ENCODE results near the gene PRTFDC1.
A peak's percentile ranks its signal among the peaks of the same experiment; 100 is the strongest.

Gene PRTFDC1

DNA sequence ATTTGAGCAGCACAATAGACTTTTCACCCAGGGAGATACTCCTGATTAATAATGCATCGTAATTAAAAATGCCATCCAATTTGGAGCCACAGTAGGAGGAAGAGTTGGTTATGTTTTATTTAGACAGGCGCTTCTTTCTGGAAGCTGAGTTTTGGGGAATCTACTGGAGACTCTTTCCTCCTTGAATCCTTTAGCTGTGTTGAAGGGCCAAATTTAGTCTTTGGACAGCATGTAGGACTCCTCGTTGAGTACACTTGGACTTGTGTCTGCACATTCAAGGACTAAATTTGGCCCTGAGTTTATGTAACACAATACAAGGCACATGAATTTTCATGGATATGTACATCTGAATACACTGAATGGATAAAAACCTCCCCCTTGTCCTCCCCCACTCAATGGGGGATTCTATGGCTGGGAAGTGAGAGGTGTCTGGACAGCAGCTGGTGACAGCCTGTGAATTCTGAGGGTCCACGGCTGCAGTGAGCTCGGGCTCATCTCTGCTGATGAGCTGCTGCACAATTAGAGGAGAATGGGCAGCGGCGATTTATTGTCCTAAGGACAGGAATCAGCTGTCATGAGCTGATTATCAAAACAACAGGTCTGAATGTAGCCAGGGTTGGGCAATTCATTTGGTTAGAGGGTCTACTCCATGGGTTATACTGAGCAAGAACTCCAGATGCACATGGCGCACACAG lies 95.2 kb downstream of the PRTFDC1 start:
- Histone ChIP-seq H3K27me3 (no peaks in the 10 kb centered on the region), H3K4me1 (peaks cover 0 to 4% (median 0%) of the 10 kb centered on the region in 10 experiments; a peak in 2 of 20 replicates), H3K4me3 (no peak overlapping the region), H3K27ac (no peak overlapping the region), H4K20me1 (no peaks in the 10 kb centered on the region), H3K36me3 (no peaks in the 10 kb centered on the region), H3K4me2 (no peak overlapping the region), H3K9ac (no peak overlapping the region), H3K9me3 (replicated peaks in 1 of 11) (0 out of 22 replicates have a peak, but pooled peaks cover 0 to under 1% (median 0%) of the 10 kb centered on the region in 11 experiments)
- TF ChIP-seq Cebpa-rat (IDR thresholded peaks at IDR 0.05) = no peak

DNA sequence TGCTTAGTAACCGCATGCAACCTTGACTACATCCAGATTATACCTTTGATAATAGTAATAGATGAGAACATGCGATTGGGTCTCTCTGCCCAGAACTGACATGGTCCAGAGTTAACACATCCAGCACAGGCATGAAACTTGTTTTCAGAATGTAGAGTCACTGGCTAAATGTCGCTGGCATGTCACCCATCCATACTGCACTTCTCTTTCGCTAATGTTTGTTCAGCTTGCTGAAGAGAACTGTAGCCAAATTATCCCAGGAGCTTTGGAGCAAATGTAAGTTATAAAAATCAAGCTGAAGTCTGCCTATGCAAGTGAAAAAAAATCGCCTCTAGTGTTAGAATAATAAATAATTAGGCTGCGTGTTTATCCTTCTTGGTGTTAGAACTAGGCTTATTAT lies 98.2 kb downstream of the PRTFDC1 start:
- no peak overlapping the region for H3K27ac ChIP-seq
- H3K36me3 ChIP-seq = no peaks in the 10 kb centered on the region
- no peaks in the 10 kb centered on the region for H4K20me1 ChIP-seq
- H3K27me3 ChIP-seq = no peaks in the 10 kb centered on the region
- H3K4me2 ChIP-seq = no peak overlapping the region
- peaks cover 0 to 11% (median 3%) of the 10 kb centered on the region in 10 experiments; a peak in 7 of 20 replicates for H3K4me1 ChIP-seq
- H3K9ac ChIP-seq = no peak overlapping the region
- H3K9me3 ChIP-seq (replicated peaks in 1 of 11) = no peaks in the 10 kb centered on the region
- H3K4me3 ChIP-seq = no peak overlapping the region
- TF ChIP-seq Cebpa-rat (IDR thresholded peaks at IDR 0.05) = no peak

GRCh38 chr10:24853661-24854060 lies 98.7 kb downstream of the PRTFDC1 start:
- Histone ChIP-seq H4K20me1 (no peaks in the 10 kb centered on the region), H3K4me1 (peaks cover 0 to 11% (median 3%) of the 10 kb centered on the region in 10 experiments; a peak in 7 of 20 replicates), H3K36me3 (no peaks in the 10 kb centered on the region), H3K27ac (no peak overlapping the region), H3K27me3 (no peaks in the 10 kb centered on the region), H3K9me3 (replicated peaks in 1 of 11) (no peaks in the 10 kb centered on the region), H3K9ac (no peak overlapping the region), H3K4me2 (no peak overlapping the region), H3K4me3 (no peak overlapping the region)
- no peak for TF ChIP-seq Cebpa-rat (IDR thresholded peaks at IDR 0.05)

GRCh38 chr10:24851629-24852028 lies 100.8 kb downstream of the PRTFDC1 start:
- TF ChIP-seq Cebpa-rat (IDR thresholded peaks at IDR 0.05) = no peak
- Histone ChIP-seq H3K27me3 (no peaks in the 10 kb centered on the region), H3K27ac (no peak overlapping the region), H3K9me3 (replicated peaks in 1 of 11) (no peaks in the 10 kb centered on the region), H3K4me2 (no peak overlapping the region), H3K36me3 (no peaks in the 10 kb centered on the region), H3K9ac (no peak overlapping the region), H4K20me1 (no peaks in the 10 kb centered on the region), H3K4me1 (peaks cover 0 to 17% (median 1%) of the 10 kb centered on the region in 10 experiments; a peak in 6 of 20 replicates), H3K4me3 (no peak overlapping the region)

DNA sequence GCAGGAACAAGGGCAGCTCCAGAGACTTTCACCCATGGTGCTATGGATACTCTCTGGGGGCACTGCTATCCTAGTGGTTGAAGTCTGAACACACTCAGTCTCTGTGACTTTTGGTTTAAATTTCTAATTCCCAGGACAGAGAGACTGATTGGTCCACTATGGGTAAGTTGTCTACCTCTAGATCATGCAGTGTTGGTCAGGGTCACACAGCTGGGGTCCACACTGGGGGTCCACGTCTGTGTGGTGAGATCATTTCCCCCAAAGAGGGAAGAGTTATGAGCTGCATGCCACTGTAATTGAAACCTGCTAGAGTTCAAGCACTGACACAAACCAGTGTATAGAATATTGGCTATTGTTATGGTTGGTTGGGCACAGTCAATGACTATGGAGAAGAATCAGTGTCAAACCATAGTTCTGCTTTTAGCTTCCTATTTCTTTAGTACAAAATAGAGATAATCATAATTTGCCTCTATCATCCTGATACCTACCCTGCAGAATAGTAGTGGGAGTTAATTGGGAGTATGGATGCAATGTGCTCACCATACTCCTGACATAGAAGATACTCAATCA lies 101.6 kb downstream of the PRTFDC1 start:
- Histone ChIP-seq H3K9me3 (replicated peaks in 1 of 11) (no peaks in the 10 kb centered on the region), H3K27me3 (no peaks in the 10 kb centered on the region), H4K20me1 (no peaks in the 10 kb centered on the region), H3K9ac (no peak overlapping the region), H3K4me1 (peaks cover 0 to 21% (median 1%) of the 10 kb centered on the region in 10 experiments; a peak in 6 of 20 replicates), H3K27ac (no peak overlapping the region), H3K36me3 (no peaks in the 10 kb centered on the region), H3K4me2 (peak overlapping the region in 3 of 11 experiments; percentile 19 to 55 (median 35); a peak in 2 of 22 replicates), H3K4me3 (no peak overlapping the region)
- TF ChIP-seq Cebpa-rat (IDR thresholded peaks at IDR 0.05) = no peak

- H3K4me1 ChIP-seq = peaks cover 0 to 21% (median 1%) of the 10 kb centered on the region in 10 experiments; a peak in 6 of 20 replicates
- H3K36me3 ChIP-seq = no peaks in the 10 kb centered on the region
- no peaks in the 10 kb centered on the region for H3K9me3 ChIP-seq (replicated peaks in 1 of 11)
- no peak overlapping the region for H3K4me3 ChIP-seq
- no peak overlapping the region for H3K4me2 ChIP-seq
- H4K20me1 ChIP-seq = no peaks in the 10 kb centered on the region
- no peaks in the 10 kb centered on the region for H3K27me3 ChIP-seq
- H3K27ac ChIP-seq = no peak overlapping the region
- TF ChIP-seq Cebpa-rat (IDR thresholded peaks at IDR 0.05) = no peak
- no peak overlapping the region for H3K9ac ChIP-seq
Observed at GRCh38 chr10:24849501-24850299, 102.7 kb downstream of the PRTFDC1 start.

DNA sequence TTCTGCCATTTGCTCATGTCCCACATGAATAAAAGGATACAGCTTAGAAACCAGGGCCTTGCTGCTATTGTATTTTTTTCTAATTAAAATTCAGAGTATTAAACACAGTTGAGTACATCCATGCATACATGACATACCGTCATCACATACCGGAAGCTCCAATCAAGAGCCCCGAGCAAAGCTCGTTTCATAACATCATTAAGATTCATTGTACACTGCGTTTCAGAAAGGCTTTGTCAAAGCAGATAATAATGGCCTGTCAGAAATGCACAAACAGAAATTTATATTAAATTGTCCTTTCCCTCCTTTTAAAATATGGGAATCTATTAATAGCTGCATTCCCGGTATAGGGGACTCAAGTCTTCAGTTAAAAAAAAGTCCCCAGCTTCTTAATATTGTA lies 103.4 kb downstream of the PRTFDC1 start:
- H3K27me3 ChIP-seq = no peaks in the 10 kb centered on the region
- H3K9ac ChIP-seq = no peak overlapping the region
- H3K4me1 ChIP-seq = peaks cover 0 to 21% (median 1%) of the 10 kb centered on the region in 10 experiments; a peak in 6 of 20 replicates
- no peaks in the 10 kb centered on the region for H3K36me3 ChIP-seq
- H3K4me3 ChIP-seq = no peak overlapping the region
- H3K4me2 ChIP-seq = no peak overlapping the region
- H4K20me1 ChIP-seq = no peaks in the 10 kb centered on the region
- no peak overlapping the region for H3K27ac ChIP-seq
- H3K9me3 ChIP-seq (replicated peaks in 1 of 11) = no peaks in the 10 kb centered on the region
- TF ChIP-seq Cebpa-rat (IDR thresholded peaks at IDR 0.05) = no peak

DNA sequence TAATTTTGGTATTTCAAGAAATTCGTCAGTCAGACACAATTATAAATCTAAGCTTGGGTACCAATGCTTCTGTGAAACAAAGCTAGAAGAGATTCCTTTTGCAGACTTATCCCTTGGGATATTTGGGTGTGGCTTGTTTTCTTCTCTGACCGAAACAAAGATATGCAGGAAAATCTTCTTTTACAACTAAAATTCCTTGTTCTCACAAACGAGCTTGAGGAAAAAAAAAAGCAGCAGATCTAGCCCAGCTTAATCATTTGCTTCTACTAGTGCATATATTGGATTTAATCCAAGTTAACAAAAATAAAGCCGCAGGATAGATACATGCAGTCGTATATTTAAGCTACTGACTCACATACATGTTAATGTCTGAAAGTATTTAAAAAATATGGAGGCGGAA lies 104.2 kb downstream of the PRTFDC1 start:
- Histone ChIP-seq H3K27ac (no peak overlapping the region), H3K4me2 (no peak overlapping the region), H4K20me1 (no peaks in the 10 kb centered on the region), H3K4me3 (no peak overlapping the region), H3K9me3 (replicated peaks in 1 of 11) (no peaks in the 10 kb centered on the region), H3K27me3 (no peaks in the 10 kb centered on the region), H3K4me1 (peaks cover 0 to 21% (median 1%) of the 10 kb centered on the region in 10 experiments; a peak in 6 of 20 replicates), H3K9ac (no peak overlapping the region), H3K36me3 (no peaks in the 10 kb centered on the region)
- no peak for TF ChIP-seq Cebpa-rat (IDR thresholded peaks at IDR 0.05)

Data from BLaER1 treated with 17β-estradiol and CSF1 and Interleukin-3, amounts not matched to agents 10 nM and 100 nM (cell line).